GM04503 (cell line): ENCODE measurements around the gene HTR3C.

Experiments
- DNase-seq: peaks from one replicate; pipeline ENCODE4 v3.0.0-alpha.2; 2012; ENCODE audit warnings: low read depth

HTR3C gene

DNA sequence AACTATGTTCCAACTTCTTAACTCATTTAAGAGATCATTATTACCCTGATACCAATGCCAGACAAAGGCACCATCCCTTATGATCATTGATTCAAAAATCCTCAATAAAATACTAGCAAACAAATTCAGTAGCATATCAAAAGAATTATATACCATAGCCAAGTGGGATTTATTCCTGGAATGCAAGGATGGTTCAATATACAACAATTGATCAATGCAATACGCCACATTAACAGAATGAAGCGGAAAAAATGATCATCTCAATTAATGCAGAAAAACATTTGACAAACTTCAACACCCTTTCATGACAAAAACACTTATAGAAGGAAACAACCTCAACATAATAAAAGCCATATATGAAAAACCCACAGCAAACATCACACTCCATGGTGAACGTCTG, 39.4 kb downstream of the HTR3C start:
- no peak for DNase-seq

DNA sequence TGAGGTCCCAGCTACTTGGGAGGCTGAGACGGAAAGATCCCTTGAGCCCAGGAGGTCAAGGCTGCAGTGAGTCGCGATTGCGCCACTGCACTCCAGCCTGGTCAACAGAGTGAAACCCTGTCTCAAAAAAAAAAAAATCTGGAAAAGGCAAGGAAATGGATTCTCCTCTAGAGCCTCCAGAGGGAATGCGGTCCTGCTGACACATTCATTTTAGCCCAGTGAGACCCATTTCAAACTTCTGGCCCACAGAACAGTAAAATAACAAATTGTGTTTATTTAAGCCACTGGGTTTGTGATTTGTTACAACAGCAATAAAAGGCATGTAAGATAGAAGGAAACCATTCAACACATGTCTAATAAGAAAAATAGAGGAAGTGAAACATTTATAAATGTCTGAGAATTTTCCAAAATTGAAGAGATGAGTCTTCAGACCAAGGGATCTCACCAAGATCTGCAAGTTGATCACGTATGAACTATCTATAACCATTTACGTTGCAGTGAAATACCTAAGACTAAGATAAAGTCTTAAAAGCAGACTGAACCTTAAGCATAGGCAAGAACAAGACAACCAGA, 44.0 kb downstream of the HTR3C start, which contains the start of gene HTR3E:
TSS of gene HTR3E (plus strand) at position 254 of the 573 bp plus-strand sequence. CDS start 466 bp downstream, outside the sequence.
- DNase-seq, result no peak

DNA sequence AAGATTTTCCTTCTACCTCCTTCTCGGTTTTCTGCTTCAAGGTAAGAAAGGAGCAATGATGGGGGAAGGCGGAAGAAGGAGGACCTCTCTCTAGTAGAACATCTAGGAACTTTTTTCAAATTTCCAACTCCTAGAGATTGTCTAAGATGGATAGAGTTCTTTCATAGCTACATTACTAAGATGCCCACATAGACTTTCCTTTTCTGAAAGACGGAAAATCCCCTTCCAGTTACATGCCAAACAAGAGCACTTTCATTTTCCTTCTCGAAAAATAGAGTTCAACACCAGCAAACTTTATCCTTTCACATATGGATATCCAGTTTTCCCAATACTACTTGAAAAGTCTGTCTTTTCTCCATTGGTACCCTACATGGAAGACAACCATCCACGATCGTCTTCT, 44.7 kb downstream of the HTR3C start:
- DNase-seq, result no peak

DNA sequence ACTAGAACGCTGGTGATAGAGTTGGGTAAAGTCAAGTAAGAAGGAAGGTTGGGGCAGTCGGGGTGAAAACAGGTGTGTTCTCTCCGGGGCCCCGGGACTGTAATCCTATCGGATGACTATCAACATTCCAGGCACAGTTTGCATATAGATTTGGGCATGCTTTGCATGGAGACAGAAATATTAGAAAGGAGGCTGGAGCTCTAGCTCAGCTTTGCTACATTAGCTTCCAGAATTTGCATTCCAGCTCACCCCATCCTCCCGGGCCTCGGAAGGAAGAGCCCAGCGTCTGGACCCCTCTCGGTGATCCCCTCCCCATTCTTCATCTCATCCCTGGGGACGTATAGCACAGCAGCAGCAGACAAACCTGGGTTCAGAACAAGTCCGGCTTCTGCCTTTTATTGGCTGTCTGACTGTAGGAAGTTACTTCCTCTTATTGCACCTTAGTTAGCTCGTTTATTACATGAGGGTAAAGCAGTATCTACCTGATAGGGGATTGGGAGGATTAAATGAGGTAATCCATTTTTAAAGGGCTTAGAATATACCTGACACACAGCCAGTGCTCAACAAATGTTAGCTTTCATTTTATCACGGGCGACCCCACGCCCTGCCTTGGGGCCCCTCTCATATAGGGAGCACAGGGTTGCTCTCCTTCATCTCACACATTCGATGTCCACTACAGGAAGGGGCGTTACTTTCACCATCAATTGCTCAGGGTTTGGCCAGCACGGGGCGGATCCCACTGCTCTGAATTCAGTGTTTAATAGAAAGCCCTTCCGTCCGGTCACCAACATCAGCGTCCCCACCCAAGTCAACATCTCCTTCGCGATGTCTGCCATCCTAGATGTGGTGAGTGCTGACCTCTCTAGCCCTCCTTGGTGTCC, 47.2 kb downstream of the HTR3C start:
- no peak for DNase-seq
